ENCODE data around the gene CRYGS.

GRCh38 chr3:186497608-186498007 lies 46.6 kb downstream of the CRYGS start:
- no peak for TF ChIP-seq TCF12 (IDR thresholded peaks at IDR 0.05; ENCODE audit: low read depth)
- no peak for TF ChIP-seq RAD21 (IDR thresholded peaks at IDR 0.05; ENCODE audit: low read depth)
- TF ChIP-seq CREB1 (IDR thresholded peaks at IDR 0.05; ENCODE audit: low read depth), result no peak
- TF ChIP-seq, protein P1, sequence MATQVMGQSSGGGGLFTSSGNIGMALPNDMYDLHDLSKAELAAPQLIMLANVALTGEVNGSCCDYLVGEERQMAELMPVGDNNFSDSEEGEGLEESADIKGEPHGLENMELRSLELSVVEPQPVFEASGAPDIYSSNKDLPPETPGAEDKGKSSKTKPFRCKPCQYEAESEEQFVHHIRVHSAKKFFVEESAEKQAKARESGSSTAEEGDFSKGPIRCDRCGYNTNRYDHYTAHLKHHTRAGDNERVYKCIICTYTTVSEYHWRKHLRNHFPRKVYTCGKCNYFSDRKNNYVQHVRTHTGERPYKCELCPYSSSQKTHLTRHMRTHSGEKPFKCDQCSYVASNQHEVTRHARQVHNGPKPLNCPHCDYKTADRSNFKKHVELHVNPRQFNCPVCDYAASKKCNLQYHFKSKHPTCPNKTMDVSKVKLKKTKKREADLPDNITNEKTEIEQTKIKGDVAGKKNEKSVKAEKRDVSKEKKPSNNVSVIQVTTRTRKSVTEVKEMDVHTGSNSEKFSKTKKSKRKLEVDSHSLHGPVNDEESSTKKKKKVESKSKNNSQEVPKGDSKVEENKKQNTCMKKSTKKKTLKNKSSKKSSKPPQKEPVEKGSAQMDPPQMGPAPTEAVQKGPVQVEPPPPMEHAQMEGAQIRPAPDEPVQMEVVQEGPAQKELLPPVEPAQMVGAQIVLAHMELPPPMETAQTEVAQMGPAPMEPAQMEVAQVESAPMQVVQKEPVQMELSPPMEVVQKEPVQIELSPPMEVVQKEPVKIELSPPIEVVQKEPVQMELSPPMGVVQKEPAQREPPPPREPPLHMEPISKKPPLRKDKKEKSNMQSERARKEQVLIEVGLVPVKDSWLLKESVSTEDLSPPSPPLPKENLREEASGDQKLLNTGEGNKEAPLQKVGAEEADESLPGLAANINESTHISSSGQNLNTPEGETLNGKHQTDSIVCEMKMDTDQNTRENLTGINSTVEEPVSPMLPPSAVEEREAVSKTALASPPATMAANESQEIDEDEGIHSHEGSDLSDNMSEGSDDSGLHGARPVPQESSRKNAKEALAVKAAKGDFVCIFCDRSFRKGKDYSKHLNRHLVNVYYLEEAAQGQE (IDR thresholded peaks at IDR 0.05; ENCODE audit: low read depth), result no peak
- no peak for TF ChIP-seq EP300 (IDR thresholded peaks at IDR 0.05; ENCODE audit: borderline replicate concordance)
- no peak for TF ChIP-seq NFIC (IDR thresholded peaks at IDR 0.05)
- no peak for TF ChIP-seq TAF1 (IDR thresholded peaks at IDR 0.05; ENCODE audit: low read depth)
- TF ChIP-seq, protein P2, sequence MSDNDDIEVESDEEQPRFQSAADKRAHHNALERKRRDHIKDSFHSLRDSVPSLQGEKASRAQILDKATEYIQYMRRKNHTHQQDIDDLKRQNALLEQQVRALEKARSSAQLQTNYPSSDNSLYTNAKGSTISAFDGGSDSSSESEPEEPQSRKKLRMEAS (IDR thresholded peaks at IDR 0.05), result no peak
- TF ChIP-seq ZBTB7A (IDR thresholded peaks at IDR 0.05; ENCODE audit: low read depth), result no peak
- TF ChIP-seq YY1 (IDR thresholded peaks at IDR 0.05; ENCODE audit: low read depth), result no peak

Measured in Ishikawa (cell line).